ENCODE measurements around the gene PCP4. TPM values are rescaled to one million over a fixed set of nuclear protein-coding genes. Genes with fewer than 3 reads are reported as not detected.

The PCP4 gene
- not detected in 2 replicates for total RNA-seq (2013; cell fraction: nucleolus; rRNA removed)
- total RNA-seq (2014; rRNA removed) = not detected in 2 replicates
- not detected in 2 replicates for total RNA-seq (2014; rRNA removed; fragmentation: Illumina TruSeq; extraction: Trizol)
- total RNA-seq (2021) = not detected in 2 replicates
- polyA plus RNA-seq (2011; ENCODE audit: low read depth) = not detected
- not detected in 2 replicates for polyA plus RNA-seq (2011; rRNA removed)
- polyA plus RNA-seq (2011; cell fraction: cytosol; rRNA removed) = not detected in 2 replicates
- not detected in 2 replicates for polyA plus RNA-seq (2011; cell fraction: nucleus; rRNA removed)
- polyA plus RNA-seq (2012) = not detected in 2 replicates
- polyA plus RNA-seq (2014; fragmentation: Illumina TruSeq; extraction: Trizol) = not detected in 2 replicates
- not detected for polyA plus RNA-seq (2014; fragmentation: Nextera tagmentation; extraction: Ambion mirVana)
- not detected in 2 replicates for polyA plus RNA-seq (2014; rRNA removed)
- polyA plus RNA-seq (2016; fragmentation: Nextera tagmentation; extraction: Ambion mirVana) = not detected
- polyA minus RNA-seq (2011; rRNA and poly(A)+ RNA removed) = not detected in 2 replicates
- not detected in 2 replicates for polyA minus RNA-seq (2011; cell fraction: cytosol; rRNA and poly(A)+ RNA removed)
- not detected in 2 replicates for polyA minus RNA-seq (2011; cell fraction: nucleus; rRNA and poly(A)+ RNA removed)
- Bru-seq, nascent RNA = percentile 1 among the genes with signal in this experiment
- BruChase-seq, experiment 1, labeled RNA remaining after a 6-hour chase = not detected
- not detected for BruChase-seq, experiment 2, labeled RNA remaining after a 2-hour chase
- long read RNA-seq, experiment 1 = 0 reads
- long read RNA-seq, experiment 2 = 0 reads

DNA sequence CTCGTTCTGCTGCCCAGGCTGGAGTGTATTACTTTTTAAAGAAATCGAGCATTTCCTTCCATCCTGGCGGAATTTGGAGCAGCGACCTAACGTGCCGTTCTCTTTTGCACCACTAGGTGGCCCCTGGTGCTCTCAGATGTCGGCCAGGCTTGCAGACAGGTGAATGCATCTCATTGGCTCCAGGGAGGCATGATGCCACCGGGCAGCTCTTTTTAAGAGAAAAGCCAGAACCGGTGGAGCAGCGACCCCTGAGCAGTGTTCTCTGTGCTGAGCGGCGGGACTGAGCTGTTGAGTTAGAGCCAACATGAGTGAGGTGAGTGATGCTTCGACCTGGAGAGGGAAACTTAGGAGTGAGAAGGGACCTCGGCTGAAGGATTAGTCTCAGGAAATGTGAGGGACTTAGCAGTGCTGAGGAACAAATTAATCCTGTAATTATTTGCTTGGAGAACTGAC is at the start of gene PCP4:
Gene PCP4 (plus strand): TSS at position 241 of the 453 bp plus-strand sequence. CDS start 64 bp downstream, at position 305.
- DNase-seq (ENCODE audit: low read depth, low spot score) = no peak
- 14% methylated on average over 12 of the region's 14 CpGs for WGBS (ENCODE audit: insufficient coverage, insufficient replicate concordance, low lambda C conversion rate, missing lambda C conversion rate)
- H3K4me2 ChIP-seq (ENCODE audit: control insufficient read depth, insufficient read depth) = no peak within 1 kb of the TSS
- CTCF ChIA-PET = interaction anchor here (0.9 kb wide), 1 partner anchor 1266 kb away, joined by 3 read pairs; no protein-coding TSS in a partner anchor
- TF ChIP-seq CTCF (IDR thresholded peaks at IDR 0.05 in 2 of 3, conservative IDR thresholded peaks at IDR 0.05 in 1 of 3; ENCODE audit: control insufficient read depth in 2 of 3, extremely low read depth in 1 of 3, insufficient read depth in 1 of 3, low read depth in 3 of 3, low read length in 3 of 3) (peak; percentile 41 to 51 (median 50); a peak in 5 of 6 replicates), RAD21 (IDR thresholded peaks at IDR 0.05; ENCODE audit: insufficient read depth, low read depth, low read length) (peak; percentile 33; the same call in 1 of the 2 replicates), SMC3 (IDR thresholded peaks at IDR 0.05; ENCODE audit: borderline replicate concordance, low read length) (peak; percentile 20; the same call in 1 of the 2 replicates), CBX5 (IDR thresholded peaks at IDR 0.05; ENCODE audit: low read depth) (no peak), RCOR1 (conservative IDR thresholded peaks at IDR 0.05; ENCODE audit: low read depth, low read length) (no peak), BACH1 (IDR thresholded peaks at IDR 0.05; ENCODE audit: borderline replicate concordance) (no peak)
- H3K4me1 ChIP-seq (ENCODE audit: control insufficient read depth, insufficient read depth, low read length) = no peaks in the 10 kb centered on the region
- in situ Hi-C loops (cut with MboI) (no loop called here), intact Hi-C loops (cut with micrococcal nuclease; ENCODE audit: unreplicated experiment) (no loop called here)
- no peaks in the 10 kb centered on the region; the same call in 2 of the 3 replicates for H3K9me3 ChIP-seq (replicated peaks; ENCODE audit: control insufficient read depth, insufficient read depth, low read length)
- SMC1A ChIA-PET (ENCODE audit: uncharacterized antibody, unreplicated experiment) = no interaction called here
- H3K27me3 ChIP-seq (replicated peaks in 1 of 2; ENCODE audit: control insufficient read depth in 2 of 2, insufficient read depth in 2 of 2, low read length in 1 of 2) = no peaks in the 10 kb centered on the region
- H3K79me2 ChIP-seq (ENCODE audit: control insufficient read depth, insufficient read depth, low read length) = no peaks in the 10 kb centered on the region
- no peak for ATAC-seq
- no peak within 1 kb of the TSS for H3K9ac ChIP-seq (ENCODE audit: control insufficient read depth, insufficient read depth, low read length)
- no TSS peak for BruUV-seq (replicated peaks)
- no peak within 1 kb of the TSS for H3K27ac ChIP-seq (ENCODE audit: control insufficient read depth, insufficient read depth)
- no peaks in the 10 kb centered on the region for H3K36me3 ChIP-seq (ENCODE audit: control insufficient read depth in 2 of 2, insufficient read depth in 2 of 2, low read length in 1 of 2)
- RAD21 ChIA-PET (ENCODE audit: unreplicated experiment) = no interaction called here
- H2AFZ ChIP-seq (ENCODE audit: control insufficient read depth, low read depth, low read length) = no peak within 1 kb of the TSS
- POLR2A ChIA-PET = no interaction called here
- FAIRE-seq = no peak
- H3K4me3 ChIP-seq = no peak within 1 kb of the TSS
- no peaks in the 10 kb centered on the region for H4K20me1 ChIP-seq (ENCODE audit: control insufficient read depth, insufficient read depth)
